ENCODE measurements around the gene ICAM2.

Gene ICAM2

GRCh38 chr17:64040206-64040605, 19.8 kb upstream of the ICAM2 start:
- H3K27me3 ChIP-seq (ENCODE audit: insufficient read depth, low read length, poor library complexity): no peaks in the 10 kb centered on the region
- no peak overlapping the region for H3K18ac ChIP-seq (ENCODE audit: low read length)
- H2BK15ac ChIP-seq (replicated peaks; ENCODE audit: low read depth): no peak overlapping the region
- H3K4ac ChIP-seq (ENCODE audit: low read depth, low read length): no peak overlapping the region
- no peak overlapping the region for H4K8ac ChIP-seq (ENCODE audit: low read depth, low read length)
- no peaks in the 10 kb centered on the region for H3K79me1 ChIP-seq (ENCODE audit: low read length)
- H4K5ac ChIP-seq (ENCODE audit: low read length): no peak overlapping the region
- no peaks in the 10 kb centered on the region for H3K36me3 ChIP-seq (ENCODE audit: control insufficient read depth, insufficient read depth, low read length)
- no peak overlapping the region for H3K56ac ChIP-seq (ENCODE audit: low read length)
- no peaks in the 10 kb centered on the region for H3K4me1 ChIP-seq (ENCODE audit: control insufficient read depth, low read depth, low read length)
- no CpG with 5 or more reads among the region's 6 CpGs for WGBS (ENCODE audit: extremely low coverage, insufficient coverage, low lambda C conversion rate)
- H3K79me2 ChIP-seq (ENCODE audit: control insufficient read depth, insufficient read depth, low read length): no peaks in the 10 kb centered on the region
- no peak overlapping the region for H3K23ac ChIP-seq (ENCODE audit: low read length)
- H3K9ac ChIP-seq (ENCODE audit: low read length): no peak overlapping the region
- no peak overlapping the region for H3K4me3 ChIP-seq (ENCODE audit: low read length)
- no peak overlapping the region for H3K27ac ChIP-seq (ENCODE audit: low read depth, low read length)
- no peak for DNase-seq
- no peak overlapping the region for H2BK120ac ChIP-seq (ENCODE audit: low read depth, low read length)
- no peak overlapping the region for H2AK5ac ChIP-seq (ENCODE audit: low read length)
- no peak overlapping the region for H3K4me2 ChIP-seq (ENCODE audit: low read length)
- H2BK5ac ChIP-seq (ENCODE audit: low read length): no peak overlapping the region

GRCh38 chr17:64039106-64039400, 18.6 kb upstream of the ICAM2 start:
- H2AK5ac ChIP-seq (ENCODE audit: low read length): no peak overlapping the region
- H3K4me2 ChIP-seq (ENCODE audit: low read length): no peak overlapping the region
- no peak overlapping the region for H4K8ac ChIP-seq (ENCODE audit: low read depth, low read length)
- DNase-seq: no peak
- no peak overlapping the region for H3K56ac ChIP-seq (ENCODE audit: low read length)
- H3K36me3 ChIP-seq (ENCODE audit: control insufficient read depth, insufficient read depth, low read length): no peaks in the 10 kb centered on the region
- H2BK120ac ChIP-seq (ENCODE audit: low read depth, low read length): no peak overlapping the region
- H3K23ac ChIP-seq (ENCODE audit: low read length): no peak overlapping the region
- no peaks in the 10 kb centered on the region for H3K4me1 ChIP-seq (ENCODE audit: control insufficient read depth, low read depth, low read length)
- H3K9ac ChIP-seq (ENCODE audit: low read length): no peak overlapping the region
- H3K27ac ChIP-seq (ENCODE audit: low read depth, low read length): no peak overlapping the region
- 100% methylated on average over 1 of the region's 3 CpGs for WGBS (ENCODE audit: extremely low coverage, insufficient coverage, low lambda C conversion rate)
- H4K5ac ChIP-seq (ENCODE audit: low read length): no peak overlapping the region
- H2BK15ac ChIP-seq (replicated peaks; ENCODE audit: low read depth): no peak overlapping the region
- H3K18ac ChIP-seq (ENCODE audit: low read length): no peak overlapping the region
- no peaks in the 10 kb centered on the region for H3K27me3 ChIP-seq (ENCODE audit: insufficient read depth, low read length, poor library complexity)
- H2BK5ac ChIP-seq (ENCODE audit: low read length): no peak overlapping the region
- no peak overlapping the region for H3K4ac ChIP-seq (ENCODE audit: low read depth, low read length)
- no peaks in the 10 kb centered on the region for H3K79me1 ChIP-seq (ENCODE audit: low read length)
- no peak overlapping the region for H3K4me3 ChIP-seq (ENCODE audit: low read length)
- H3K79me2 ChIP-seq (ENCODE audit: control insufficient read depth, insufficient read depth, low read length): no peaks in the 10 kb centered on the region

- Histone ChIP-seq H3K79me2 (ENCODE audit: control insufficient read depth, insufficient read depth, low read length) (no peaks in the 10 kb centered on the region), H3K36me3 (ENCODE audit: control insufficient read depth, insufficient read depth, low read length) (no peaks in the 10 kb centered on the region), H2BK15ac (replicated peaks; ENCODE audit: low read depth) (no peak overlapping the region), H3K27ac (ENCODE audit: low read depth, low read length) (no peak overlapping the region), H2BK5ac (ENCODE audit: low read length) (no peak overlapping the region), H3K79me1 (ENCODE audit: low read length) (no peaks in the 10 kb centered on the region), H3K27me3 (ENCODE audit: insufficient read depth, low read length, poor library complexity) (no peaks in the 10 kb centered on the region), H2AK5ac (ENCODE audit: low read length) (no peak overlapping the region), H4K8ac (ENCODE audit: low read depth, low read length) (no peak overlapping the region), H3K4ac (ENCODE audit: low read depth, low read length) (no peak overlapping the region), H3K23ac (ENCODE audit: low read length) (no peak overlapping the region), H3K4me3 (ENCODE audit: low read length) (no peak overlapping the region), H3K4me2 (ENCODE audit: low read length) (no peak overlapping the region), H2BK120ac (ENCODE audit: low read depth, low read length) (no peak overlapping the region), H3K18ac (ENCODE audit: low read length) (no peak overlapping the region), H3K9ac (ENCODE audit: low read length) (no peak overlapping the region), H3K56ac (ENCODE audit: low read length) (no peak overlapping the region), H4K5ac (ENCODE audit: low read length) (no peak overlapping the region), H3K4me1 (ENCODE audit: control insufficient read depth, low read depth, low read length) (no peaks in the 10 kb centered on the region)
- DNase-seq: no peak
- WGBS (ENCODE audit: extremely low coverage, insufficient coverage, low lambda C conversion rate): no CpG with 5 or more reads among the region's 16 CpGs
These were observed 18.1 kb upstream of the ICAM2 start for GRCh38 chr17:64038331-64039105.

GRCh38 chr17:64037802-64038201, 17.4 kb upstream of the ICAM2 start:
- WGBS (ENCODE audit: extremely low coverage, insufficient coverage, low lambda C conversion rate): no CpG with 5 or more reads among the region's 5 CpGs
- DNase-seq: no peak

GRCh38 chr17:64037180-64037579, 16.7 kb upstream of the ICAM2 start:
- no peak overlapping the region for H2BK15ac ChIP-seq (replicated peaks; ENCODE audit: low read depth)
- no peak overlapping the region for H2BK120ac ChIP-seq (ENCODE audit: low read depth, low read length)
- no peak overlapping the region for H3K4ac ChIP-seq (ENCODE audit: low read depth, low read length)
- H3K79me2 ChIP-seq (ENCODE audit: control insufficient read depth, insufficient read depth, low read length): no peaks in the 10 kb centered on the region
- H3K56ac ChIP-seq (ENCODE audit: low read length): no peak overlapping the region
- no CpG with 5 or more reads among the region's 6 CpGs for WGBS (ENCODE audit: extremely low coverage, insufficient coverage, low lambda C conversion rate)
- H3K79me1 ChIP-seq (ENCODE audit: low read length): no peaks in the 10 kb centered on the region
- H2BK5ac ChIP-seq (ENCODE audit: low read length): no peak overlapping the region
- H3K4me3 ChIP-seq (ENCODE audit: low read length): no peak overlapping the region
- no peak overlapping the region for H4K5ac ChIP-seq (ENCODE audit: low read length)
- H3K18ac ChIP-seq (ENCODE audit: low read length): no peak overlapping the region
- no peak for DNase-seq
- H3K23ac ChIP-seq (ENCODE audit: low read length): no peak overlapping the region
- no peaks in the 10 kb centered on the region for H3K27me3 ChIP-seq (ENCODE audit: insufficient read depth, low read length, poor library complexity)
- H3K4me1 ChIP-seq (ENCODE audit: control insufficient read depth, low read depth, low read length): no peaks in the 10 kb centered on the region
- H3K36me3 ChIP-seq (ENCODE audit: control insufficient read depth, insufficient read depth, low read length): no peaks in the 10 kb centered on the region
- H4K8ac ChIP-seq (ENCODE audit: low read depth, low read length): no peak overlapping the region
- no peak overlapping the region for H2AK5ac ChIP-seq (ENCODE audit: low read length)
- H3K4me2 ChIP-seq (ENCODE audit: low read length): no peak overlapping the region
- no peak overlapping the region for H3K27ac ChIP-seq (ENCODE audit: low read depth, low read length)
- H3K9ac ChIP-seq (ENCODE audit: low read length): no peak overlapping the region

More at GRCh38 chr17:64037802-64038201, 17.4 kb upstream of the ICAM2 start:
- H3K27ac ChIP-seq (ENCODE audit: low read depth, low read length): no peak overlapping the region
- H3K18ac ChIP-seq (ENCODE audit: low read length): no peak overlapping the region
- H3K36me3 ChIP-seq (ENCODE audit: control insufficient read depth, insufficient read depth, low read length): no peaks in the 10 kb centered on the region
- H3K56ac ChIP-seq (ENCODE audit: low read length): no peak overlapping the region
- H3K79me2 ChIP-seq (ENCODE audit: control insufficient read depth, insufficient read depth, low read length): no peaks in the 10 kb centered on the region
- H3K79me1 ChIP-seq (ENCODE audit: low read length): no peaks in the 10 kb centered on the region
- no peak overlapping the region for H3K4ac ChIP-seq (ENCODE audit: low read depth, low read length)
- no peak overlapping the region for H4K8ac ChIP-seq (ENCODE audit: low read depth, low read length)
- H3K9ac ChIP-seq (ENCODE audit: low read length): no peak overlapping the region
- H4K5ac ChIP-seq (ENCODE audit: low read length): no peak overlapping the region
- H3K4me1 ChIP-seq (ENCODE audit: control insufficient read depth, low read depth, low read length): no peaks in the 10 kb centered on the region
- H2BK5ac ChIP-seq (ENCODE audit: low read length): no peak overlapping the region
- H2AK5ac ChIP-seq (ENCODE audit: low read length): no peak overlapping the region
- no peaks in the 10 kb centered on the region for H3K27me3 ChIP-seq (ENCODE audit: insufficient read depth, low read length, poor library complexity)
- no peak overlapping the region for H3K4me3 ChIP-seq (ENCODE audit: low read length)
- no peak overlapping the region for H2BK120ac ChIP-seq (ENCODE audit: low read depth, low read length)
- H3K4me2 ChIP-seq (ENCODE audit: low read length): no peak overlapping the region
- no peak overlapping the region for H3K23ac ChIP-seq (ENCODE audit: low read length)
- H2BK15ac ChIP-seq (replicated peaks; ENCODE audit: low read depth): no peak overlapping the region

Measured in mesendoderm (in vitro differentiated cells).